Liver (tissue), 9 donors: ENCODE measurements around the gene CLN6. TPM values are rescaled to one million over a fixed set of nuclear protein-coding genes. Genes with fewer than 3 reads are reported as not detected.

Source experiments
- DNase-seq: peaks from one replicate; pipeline ENCODE4 v3.0.0-alpha.2; 2017; ENCODE audit warnings: low spot score
- H3K27ac ChIP-seq, 2 donors: one replicate each; pipeline ENCODE4 v1.7.0; 2013; ENCODE audit warnings: inconsistent platforms in 2 of 2, low read length in 2 of 2, control low read depth in 1 of 2, low read depth in 1 of 2, mild to moderate bottlenecking in 1 of 2
- H3K27me3 ChIP-seq, 4 donors: one replicate each; pipeline versions ENCODE4 v1.6.1 to v1.7.0; 2013; ENCODE audit warnings: low read length in 3 of 4, inconsistent platforms in 1 of 4, mild to moderate bottlenecking in 1 of 4, moderate library complexity in 1 of 4; ENCODE audit not compliant: control insufficient read depth in 4 of 4, insufficient read depth in 4 of 4
- H3K36me3 ChIP-seq, 4 donors: one replicate each; pipeline versions ENCODE4 v1.6.1 to v1.7.0; 2013; ENCODE audit warnings: low read length in 3 of 4, mild to moderate bottlenecking in 3 of 4, low read depth in 1 of 4, moderate library complexity in 1 of 4; ENCODE audit not compliant: control insufficient read depth in 4 of 4, insufficient read depth in 3 of 4
- H3K4me1 ChIP-seq, 4 donors: one replicate each; pipeline versions ENCODE4 v1.6.1 to v1.7.0; 2013; ENCODE audit warnings: low read length in 3 of 4, mild to moderate bottlenecking in 3 of 4, moderate library complexity in 1 of 4; ENCODE audit not compliant: control insufficient read depth in 4 of 4, insufficient read depth in 4 of 4
- H3K4me3 ChIP-seq, 3 donors: one replicate each; pipeline versions ENCODE4 v1.6.1 to v1.7.0; 2013; ENCODE audit warnings: low read length in 3 of 3, control low read depth in 1 of 3, low read depth in 1 of 3, mild to moderate bottlenecking in 1 of 3
- H3K9ac ChIP-seq, 2 donors: one replicate each; pipeline ENCODE4 v1.7.0; 2013; ENCODE audit warnings: low read length in 2 of 2, mild to moderate bottlenecking in 2 of 2, moderate library complexity in 2 of 2, control low read depth in 1 of 2, low read depth in 1 of 2
- H3K9me3 ChIP-seq, 4 donors: one replicate each; pipeline versions ENCODE4 v1.6.1 to v1.7.0; 2013; ENCODE audit warnings: low read length in 3 of 4; ENCODE audit not compliant: control insufficient read depth in 4 of 4
- CTCF ChIP-seq: fragments of 150-350 bp; IDR thresholded peaks from 2 replicates; pipeline ENCODE4 v1.5.1; 2017; ENCODE audit warnings: improper control_type of control experiment, low read depth, low read length; ENCODE audit not compliant: missing input control
- EGR1 ChIP-seq, 2 donors: IDR thresholded peaks; 2 replicates each; pipeline ENCODE4 v1.6.1; 2016 to 2018; ENCODE audit warnings: antibody characterized with exemption in 2 of 2, low read depth in 2 of 2
- FOXA1 ChIP-seq: IDR thresholded peaks from 2 replicates; pipeline ENCODE4 v1.6.1; 2016; ENCODE audit warnings: antibody characterized with exemption
- FOXA2 ChIP-seq: IDR thresholded peaks from 2 replicates; pipeline ENCODE4 v1.6.1; 2016; ENCODE audit warnings: antibody characterized with exemption
- GABPA ChIP-seq, 2 donors: IDR thresholded peaks in 1 of 2; conservative IDR thresholded peaks in 1 of 2; 2 replicates each; pipeline ENCODE4 v1.6.1; 2016; ENCODE audit warnings: antibody characterized with exemption in 2 of 2, mild to moderate bottlenecking in 1 of 2, moderate library complexity in 1 of 2
- HNF4A ChIP-seq, 2 donors: conservative IDR thresholded peaks; 2 replicates each; pipeline ENCODE4 v1.6.1; 2016; ENCODE audit warnings: antibody characterized with exemption in 2 of 2, mild to moderate bottlenecking in 2 of 2
- HNF4G ChIP-seq: IDR thresholded peaks from 2 replicates; pipeline ENCODE4 v1.6.1; 2016; ENCODE audit warnings: antibody characterized with exemption
- MAX ChIP-seq: IDR thresholded peaks from 2 replicates; pipeline ENCODE4 v1.6.1; 2016; ENCODE audit warnings: antibody characterized with exemption
- NR2F2 ChIP-seq: IDR thresholded peaks from 2 replicates; pipeline ENCODE4 v1.6.1; 2016; ENCODE audit warnings: antibody characterized with exemption
- RAD21 ChIP-seq, 2 donors: IDR thresholded peaks; 2 replicates each; pipeline ENCODE4 v1.6.1; 2016; ENCODE audit warnings: antibody characterized with exemption in 2 of 2, mild to moderate bottlenecking in 2 of 2
- REST ChIP-seq: IDR thresholded peaks from 2 replicates; pipeline ENCODE4 v1.6.1; 2016; ENCODE audit warnings: antibody characterized with exemption, mild to moderate bottlenecking
- RXRA ChIP-seq, 2 donors: IDR thresholded peaks; 2 replicates each; pipeline ENCODE4 v1.6.1; 2017 to 2018; ENCODE audit warnings: antibody characterized with exemption in 2 of 2, mild to moderate bottlenecking in 1 of 2
- TAF1 ChIP-seq: conservative IDR thresholded peaks from 2 replicates; pipeline ENCODE4 v1.6.1; 2016; ENCODE audit warnings: antibody characterized with exemption, mild to moderate bottlenecking
- YY1 ChIP-seq: IDR thresholded peaks from 2 replicates; pipeline ENCODE4 v1.6.1; 2016; ENCODE audit warnings: antibody characterized with exemption, mild to moderate bottlenecking
- ZBTB33 ChIP-seq: IDR thresholded peaks from 2 replicates; pipeline ENCODE4 v1.6.1; 2016; ENCODE audit warnings: antibody characterized with exemption
- WGBS: extraction: QIAGEN DNeasy Blood & Tissue Kit; methylation state at CpG from one replicate; pipeline ENCODE4 v1.1.7; 2013; 5-methylcytosine and 5-hydroxymethylcytosine counted together
- polyA plus RNA-seq, 2 donors: library from polyadenylated mRNA; stranded (reverse) in 1 of 2; unstranded in 1 of 2; fragments of 200-250 nt in 1 of 2; fragments of >200 nt in 1 of 2; fragmentation: Nextera tagmentation in 1 of 2; extraction: Ambion mirVana in 1 of 2; gene quantifications; one replicate each; pipeline versions ENCODE4 v1.2.1 to v1.2.3, GENCODE V29; 2013 to 2015
- total RNA-seq, 2 donors: library from RNA; depleted of rRNA; stranded (reverse); fragments of >200 nt; gene quantifications; one replicate each; pipeline ENCODE4 v1.2.3, GENCODE V29; 2014
- donor health status: healthy.
- donor health status: healthy.
- donor health status: healthy.
- donor health status: healthy.
- donor health status: healthy.

Gene CLN6
- total and polyA plus RNA-seq, 4 donors = 7.2 to 21.2 (median 15.4) TPM

- TF ChIP-seq GABPA (IDR thresholded peaks at IDR 0.05 in 1 of 2, conservative IDR thresholded peaks at IDR 0.05 in 1 of 2) = no peak
- no peak for TF ChIP-seq FOXA2
- Histone ChIP-seq H3K4me1 (no peaks in the 10 kb centered on the region), H3K9ac (no peak overlapping the region), H3K36me3 (peaks cover 2 to 13% (median 9%) of the 10 kb centered on the region in 4 donors), H3K4me3 (no peak overlapping the region), H3K9me3 (peaks cover 0 to 5% (median 0%) of the 10 kb centered on the region in 4 donors), H3K27me3 (no peaks in the 10 kb centered on the region), H3K27ac (no peak overlapping the region)
- DNase-seq = no peak
- whole genome bisulfite sequencing = 79% methylated on average over 4 of the region's 4 CpGs
These were observed 62.7 kb downstream of the CLN6 start for GRCh38 chr15:68166847-68167246.

- Histone ChIP-seq H3K36me3 (peaks cover 0 to 20% (median 13%) of the 10 kb centered on the region in 4 donors), H3K4me1 (no peaks in the 10 kb centered on the region), H3K9ac (no peak overlapping the region), H3K27me3 (no peaks in the 10 kb centered on the region), H3K9me3 (peaks cover 0 to 5% (median 0%) of the 10 kb centered on the region in 4 donors), H3K4me3 (no peak overlapping the region), H3K27ac (no peak overlapping the region)
- TF ChIP-seq GABPA (IDR thresholded peaks at IDR 0.05 in 1 of 2, conservative IDR thresholded peaks at IDR 0.05 in 1 of 2) (no peak), MAX (no peak), EGR1 (IDR thresholded peaks at IDR 0.05; ENCODE audit: low read depth in 2 of 2) (no peak), YY1 (no peak), REST (no peak), HNF4A (conservative IDR thresholded peaks at IDR 0.05) (no peak)
- no peak for DNase-seq
These were observed 66.3 kb downstream of the CLN6 start for GRCh38 chr15:68163191-68163590.

- DNase-seq = no peak
- no peak overlapping the region for H3K4me3 ChIP-seq
- H3K27ac ChIP-seq = no peak overlapping the region
- H3K4me1 ChIP-seq = peaks cover 0 to 4% (median 0%) of the 10 kb centered on the region in 4 donors
- peaks cover 0 to 5% (median 0%) of the 10 kb centered on the region in 4 donors for H3K9me3 ChIP-seq
- WGBS = 83% methylated on average over 3 of the region's 3 CpGs
- H3K36me3 ChIP-seq = peaks cover 0 to 25% (median 17%) of the 10 kb centered on the region in 4 donors
- no peak overlapping the region for H3K9ac ChIP-seq
- no peak for TF ChIP-seq CTCF
- no peak for TF ChIP-seq HNF4G
- no peak for TF ChIP-seq FOXA2
- TF ChIP-seq TAF1 = no peak
- TF ChIP-seq MAX = no peak
- TF ChIP-seq ZBTB33 = no peak
- no peak for TF ChIP-seq REST
- no peak for TF ChIP-seq NR2F2
- no peak for TF ChIP-seq YY1
- no peak for TF ChIP-seq RXRA (IDR thresholded peaks at IDR 0.05)
- no peak for TF ChIP-seq EGR1 (IDR thresholded peaks at IDR 0.05; ENCODE audit: low read depth in 2 of 2)
- TF ChIP-seq FOXA1 = no peak
- no peak for TF ChIP-seq GABPA (IDR thresholded peaks at IDR 0.05 in 1 of 2, conservative IDR thresholded peaks at IDR 0.05 in 1 of 2)
- TF ChIP-seq RAD21 (IDR thresholded peaks at IDR 0.05) = no peak
- H3K27me3 ChIP-seq = no peaks in the 10 kb centered on the region
These were observed 71.4 kb downstream of the CLN6 start for GRCh38 chr15:68158046-68158628.
